ENCODE data around the gene CLRN2. TPM values are rescaled to one million over a fixed set of nuclear protein-coding genes. Genes with fewer than 3 reads are reported as not detected.

The CLRN2 gene
- total RNA-seq, 2 donors from 2014 or later: not detected

- WGBS, 2 experiments (ENCODE audit: insufficient coverage in 1 of 2, insufficient read length in 1 of 2): 91 to 93% methylated on average over 8 to 10 of the region's 10 CpGs
- Mint-ChIP-seq H3K4me1 (no peaks in the 10 kb centered on the region), H3K27ac (no peak overlapping the region)
Observed at GRCh38 chr4:17528551-17529165, 13.7 kb downstream of the CLRN2 start.

GRCh38 chr4:17531538-17532285 is 16.7 kb downstream of the CLRN2 start:
- no peaks in the 10 kb centered on the region for H3K9me3 ChIP-seq (ENCODE audit: control insufficient read depth, low read length)
- H3K4me3 ChIP-seq (ENCODE audit: low read length): no peak overlapping the region
- no peak overlapping the region for H3K27ac ChIP-seq (ENCODE audit: low read depth, low read length)
- no peak overlapping the region for H3K9ac ChIP-seq (ENCODE audit: extremely low read depth, low read length, poor library complexity, severe bottlenecking)
- DNase-seq: no peak
- Mint-ChIP-seq H3K9me3 (no peaks in the 10 kb centered on the region), H3K36me3 (ENCODE audit: low read depth) (no peaks in the 10 kb centered on the region), H3K4me3 (no peak overlapping the region), H3K4me1 (no peaks in the 10 kb centered on the region), H3K27me3 (ENCODE audit: insufficient read depth) (peaks cover 16% of the 10 kb centered on the region), H3K27ac (no peak overlapping the region)
- H3K4me1 ChIP-seq (ENCODE audit: control insufficient read depth, insufficient read depth, low read length): no peaks in the 10 kb centered on the region
- no peaks in the 10 kb centered on the region for H3K36me3 ChIP-seq (ENCODE audit: control insufficient read depth, insufficient read depth, low read length)
- 60 to 81% methylated on average over 3 to 8 of the region's 8 CpGs for WGBS, 2 experiments (ENCODE audit: insufficient coverage in 1 of 2, insufficient read length in 1 of 2)
- no peak for TF ChIP-seq CTCF (conservative IDR thresholded peaks at IDR 0.05)
- no peaks in the 10 kb centered on the region for H3K27me3 ChIP-seq (ENCODE audit: control insufficient read depth, insufficient read depth, low read length, poor library complexity, severe bottlenecking)

More at GRCh38 chr4:17528551-17529165, 13.7 kb downstream of the CLRN2 start:
- Histone ChIP-seq H3K9ac (ENCODE audit: extremely low read depth, low read length, poor library complexity, severe bottlenecking) (no peak overlapping the region), H3K36me3 (ENCODE audit: control insufficient read depth, insufficient read depth, low read length) (no peaks in the 10 kb centered on the region), H3K4me3 (ENCODE audit: low read length) (no peak overlapping the region), H3K27ac (ENCODE audit: low read depth, low read length) (no peak overlapping the region), H3K4me1 (ENCODE audit: control insufficient read depth, insufficient read depth, low read length) (no peaks in the 10 kb centered on the region), H3K9me3 (ENCODE audit: control insufficient read depth, low read length) (no peaks in the 10 kb centered on the region), H3K27me3 (ENCODE audit: control insufficient read depth, insufficient read depth, low read length, poor library complexity, severe bottlenecking) (no peaks in the 10 kb centered on the region)
- Mint-ChIP-seq H3K36me3 (ENCODE audit: low read depth) (no peaks in the 10 kb centered on the region), H3K9me3 (no peaks in the 10 kb centered on the region), H3K4me3 (no peak overlapping the region), H3K27me3 (ENCODE audit: insufficient read depth) (peaks cover 23% of the 10 kb centered on the region)
- no peak for DNase-seq
- TF ChIP-seq CTCF (conservative IDR thresholded peaks at IDR 0.05): no peak

GRCh38 chr4:17534705-17535104 is 19.7 kb downstream of the CLRN2 start:
- no peak overlapping the region for H3K27ac ChIP-seq (ENCODE audit: low read depth, low read length)
- Mint-ChIP-seq H3K27ac (no peak overlapping the region), H3K27me3 (ENCODE audit: insufficient read depth) (peaks cover 10% of the 10 kb centered on the region), H3K4me1 (no peaks in the 10 kb centered on the region), H3K36me3 (ENCODE audit: low read depth) (no peaks in the 10 kb centered on the region), H3K4me3 (no peak overlapping the region), H3K9me3 (no peaks in the 10 kb centered on the region)
- no peak overlapping the region for H3K4me3 ChIP-seq (ENCODE audit: low read length)
- 91 to 92% methylated on average over 2 to 4 of the region's 4 CpGs for WGBS, 2 experiments (ENCODE audit: insufficient coverage in 1 of 2, insufficient read length in 1 of 2)
- TF ChIP-seq CTCF (conservative IDR thresholded peaks at IDR 0.05): no peak
- no peak for DNase-seq
- H3K9me3 ChIP-seq (ENCODE audit: control insufficient read depth, low read length): no peaks in the 10 kb centered on the region
- H3K4me1 ChIP-seq (ENCODE audit: control insufficient read depth, insufficient read depth, low read length): no peaks in the 10 kb centered on the region
- no peak overlapping the region for H3K9ac ChIP-seq (ENCODE audit: extremely low read depth, low read length, poor library complexity, severe bottlenecking)
- H3K27me3 ChIP-seq (ENCODE audit: control insufficient read depth, insufficient read depth, low read length, poor library complexity, severe bottlenecking): no peaks in the 10 kb centered on the region
- H3K36me3 ChIP-seq (ENCODE audit: control insufficient read depth, insufficient read depth, low read length): no peaks in the 10 kb centered on the region
